Kidney (tissue), 14 donors: Measurements from ENCODE around the gene PPP6R2. TPM values are rescaled to one million over a fixed set of nuclear protein-coding genes. Genes with fewer than 3 reads are reported as not detected.

ENCODE experiments used
- DNase-seq, 5 donors: peaks; one replicate each; pipeline ENCODE4 v3.0.0-alpha.2; 2013 to 2020
- FAIRE-seq: peaks from 2 replicates; lab custom pipeline; 2012; peaks lifted over from hg19 to GRCh38; lab: Jason Lieb, UNC
- H3K27ac ChIP-seq, 2 donors: one replicate each; pipeline ENCODE4 v1.7.0; 2013; ENCODE audit warnings: low read depth in 2 of 2, low read length in 2 of 2, inconsistent platforms in 1 of 2
- H3K27me3 ChIP-seq: one replicate; pipeline ENCODE4 v1.7.1; 2013; ENCODE audit warnings: low read length, inconsistent platforms; ENCODE audit not compliant: control insufficient read depth, insufficient read depth
- H3K36me3 ChIP-seq, 3 donors: one replicate each; pipeline versions ENCODE4 v1.7.0 to v1.7.1; 2013; ENCODE audit warnings: low read length in 3 of 3, control low read depth in 1 of 3, inconsistent platforms in 1 of 3; ENCODE audit not compliant: insufficient read depth in 3 of 3, control insufficient read depth in 2 of 3
- H3K4me1 ChIP-seq, 3 donors: one replicate each; pipeline versions ENCODE4 v1.7.0 to v1.7.1; 2013; ENCODE audit warnings: low read length in 3 of 3, inconsistent platforms in 1 of 3, low read depth in 1 of 3; ENCODE audit not compliant: control insufficient read depth in 2 of 3, insufficient read depth in 2 of 3
- H3K4me3 ChIP-seq, 3 donors: one replicate each; pipeline versions ENCODE4 v1.7.0 to v1.8.1; 2013; ENCODE audit warnings: low read length in 3 of 3, control low read depth in 1 of 3, inconsistent platforms in 1 of 3
- H3K9ac ChIP-seq, 3 donors: one replicate each; pipeline versions ENCODE4 v1.7.0 to v1.7.1; 2013; ENCODE audit warnings: low read length in 3 of 3, control low read depth in 1 of 3, inconsistent platforms in 1 of 3
- H3K9me3 ChIP-seq, 3 donors: one replicate each; pipeline versions ENCODE4 v1.7.0 to v1.7.1; 2013; ENCODE audit warnings: low read length in 3 of 3, control low read depth in 1 of 3, inconsistent platforms in 1 of 3; ENCODE audit not compliant: control insufficient read depth in 2 of 3, insufficient read depth in 1 of 3
- intact Hi-C: fragments of 100-400 bp; cut with DNase I; formaldehyde crosslinking; loops from one replicate; pipeline ENCODE4 v1.11.1; 2022
- polyA plus RNA-seq: library from polyadenylated mRNA; stranded (reverse); fragments of 350-450 nt; fragmentation: Illumina TruSeq; extraction: RNeasy Lipid Tissue Mini Kit (QIAGEN cat#74804); gene quantifications from one replicate; pipeline ENCODE4 v1.2.3, GENCODE V29; 2014; ENCODE audit warnings: low read depth, low replicate concordance; ENCODE audit not compliant: insufficient read depth
- total RNA-seq: library from RNA; stranded (reverse); fragmentation: NEBNext Ultra II Directional; extraction: Animal tissue kit (Norgen Biotek cat#: 25700); gene quantifications from one replicate; pipeline ENCODE4 v1.2.1, GENCODE V29; 2021
- TF ChIP-seq, protein P1 (sequence below): IDR thresholded peaks from 3 replicates; pipeline ENCODE4 v1.5.1; 2012; ENCODE audit warnings: mild to moderate bottlenecking, moderate library complexity, borderline replicate concordance; ENCODE audit not compliant: insufficient read depth; ENCODE audit errors: extremely low read depth
- donor health status: control.
- donor health status: control.
- donor health status: control.
- donor health status: control.
- donor health status: control.
- donor health status: DM: yes; HTN: yes; CAD: no.
- donor health status: Normal renal cell carcinoma (clear cell type).

The PPP6R2 gene
- total and polyA plus RNA-seq, 2 donors from 2014 or later = 39.4 to 53.8 TPM

DNA sequence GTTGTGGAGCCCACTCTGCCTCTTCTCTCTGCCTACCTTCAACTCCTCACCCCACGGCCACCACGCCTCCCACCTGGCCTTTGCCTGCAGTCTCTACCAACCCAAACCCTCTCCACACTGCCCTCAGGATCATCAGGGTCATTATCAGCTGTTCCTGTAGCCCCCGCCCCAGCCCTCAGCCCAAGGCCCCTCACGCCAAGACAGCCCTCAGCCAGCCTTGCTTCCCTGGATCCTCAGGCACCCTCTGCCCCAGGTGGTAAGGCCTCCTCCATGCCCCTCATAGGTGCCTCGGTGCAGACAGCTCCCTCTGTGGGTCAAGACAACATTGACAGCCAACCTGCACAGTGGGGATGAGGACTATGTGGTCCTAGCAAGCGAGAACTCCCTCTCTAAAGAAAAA is 130.0 kb downstream of the PPP6R2 start:
- peak overlapping the region in 2 of 3 donors; percentile 8 to 58 for H3K9ac ChIP-seq
- no peak overlapping the region for H3K27ac ChIP-seq
- peak in 1 of 5 donors; percentile 61 for DNase-seq
- peak overlapping the region in 2 of 3 donors; percentile 71 to 72 for H3K4me3 ChIP-seq
- no peaks in the 10 kb centered on the region for H3K9me3 ChIP-seq
- H3K27me3 ChIP-seq = no peaks in the 10 kb centered on the region
- no peaks in the 10 kb centered on the region for H3K36me3 ChIP-seq
- H3K4me1 ChIP-seq = peaks cover 0 to 31% (median 20%) of the 10 kb centered on the region in 3 donors
- no peak for FAIRE-seq
- TF ChIP-seq, protein P1, sequence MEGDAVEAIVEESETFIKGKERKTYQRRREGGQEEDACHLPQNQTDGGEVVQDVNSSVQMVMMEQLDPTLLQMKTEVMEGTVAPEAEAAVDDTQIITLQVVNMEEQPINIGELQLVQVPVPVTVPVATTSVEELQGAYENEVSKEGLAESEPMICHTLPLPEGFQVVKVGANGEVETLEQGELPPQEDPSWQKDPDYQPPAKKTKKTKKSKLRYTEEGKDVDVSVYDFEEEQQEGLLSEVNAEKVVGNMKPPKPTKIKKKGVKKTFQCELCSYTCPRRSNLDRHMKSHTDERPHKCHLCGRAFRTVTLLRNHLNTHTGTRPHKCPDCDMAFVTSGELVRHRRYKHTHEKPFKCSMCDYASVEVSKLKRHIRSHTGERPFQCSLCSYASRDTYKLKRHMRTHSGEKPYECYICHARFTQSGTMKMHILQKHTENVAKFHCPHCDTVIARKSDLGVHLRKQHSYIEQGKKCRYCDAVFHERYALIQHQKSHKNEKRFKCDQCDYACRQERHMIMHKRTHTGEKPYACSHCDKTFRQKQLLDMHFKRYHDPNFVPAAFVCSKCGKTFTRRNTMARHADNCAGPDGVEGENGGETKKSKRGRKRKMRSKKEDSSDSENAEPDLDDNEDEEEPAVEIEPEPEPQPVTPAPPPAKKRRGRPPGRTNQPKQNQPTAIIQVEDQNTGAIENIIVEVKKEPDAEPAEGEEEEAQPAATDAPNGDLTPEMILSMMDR = peak; percentile 9
- intact Hi-C loops = no loop called here

DNA sequence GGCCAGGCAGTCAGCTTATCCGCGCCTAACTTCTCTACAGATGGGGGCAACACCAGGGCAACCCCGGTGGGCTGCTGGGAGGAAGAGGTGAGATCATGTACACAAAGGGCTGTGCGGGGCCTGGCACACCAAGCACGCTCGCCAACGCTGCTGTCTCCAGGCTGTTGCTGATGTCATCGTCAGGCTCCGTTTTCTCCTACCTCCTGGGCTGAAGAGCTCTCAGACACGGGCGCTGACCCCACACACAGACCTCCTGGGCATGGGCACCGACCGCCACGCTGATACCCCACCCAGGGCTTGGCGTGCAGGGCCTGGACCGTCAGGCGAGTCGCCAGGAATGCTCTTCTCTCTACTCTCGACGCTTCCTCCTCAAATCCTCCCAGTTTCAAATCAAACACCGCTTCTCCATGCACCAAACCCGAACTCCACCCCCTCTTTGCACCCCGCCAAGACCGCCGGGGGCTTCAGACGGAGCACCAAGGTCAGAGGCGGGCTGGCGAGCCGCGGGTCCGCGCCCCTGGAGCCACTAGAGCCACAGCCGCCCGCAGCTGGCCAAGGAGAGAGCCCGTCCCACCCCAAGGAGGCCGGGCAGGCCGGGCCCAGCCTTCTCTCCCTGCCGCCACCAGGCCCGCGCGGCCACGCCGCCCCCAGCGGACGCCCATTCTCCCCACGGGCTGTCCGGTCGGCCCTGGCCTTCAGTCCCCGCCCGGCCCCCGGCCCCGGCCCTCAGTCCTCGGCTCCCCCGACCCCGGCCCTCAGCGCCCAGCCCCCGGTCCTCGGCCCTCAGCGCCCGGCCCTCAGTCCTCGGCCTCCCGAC is 130.9 kb downstream of the PPP6R2 start:
- DNase-seq (peak in 4 of 5 donors; percentile 27 to 82 (median 40)), FAIRE-seq (no peak)
- TF ChIP-seq, protein P1 = no peak
- Histone ChIP-seq H3K4me1 (peaks cover 0 to 31% (median 20%) of the 10 kb centered on the region in 3 donors), H3K36me3 (no peaks in the 10 kb centered on the region), H3K27me3 (no peaks in the 10 kb centered on the region), H3K9ac (peak overlapping the region in 2 of 3 donors; percentile 36 to 58), H3K9me3 (no peaks in the 10 kb centered on the region), H3K27ac (no peak overlapping the region), H3K4me3 (peak overlapping the region; percentile 44 to 72 (median 71))
- intact Hi-C loops = no loop called here

DNA sequence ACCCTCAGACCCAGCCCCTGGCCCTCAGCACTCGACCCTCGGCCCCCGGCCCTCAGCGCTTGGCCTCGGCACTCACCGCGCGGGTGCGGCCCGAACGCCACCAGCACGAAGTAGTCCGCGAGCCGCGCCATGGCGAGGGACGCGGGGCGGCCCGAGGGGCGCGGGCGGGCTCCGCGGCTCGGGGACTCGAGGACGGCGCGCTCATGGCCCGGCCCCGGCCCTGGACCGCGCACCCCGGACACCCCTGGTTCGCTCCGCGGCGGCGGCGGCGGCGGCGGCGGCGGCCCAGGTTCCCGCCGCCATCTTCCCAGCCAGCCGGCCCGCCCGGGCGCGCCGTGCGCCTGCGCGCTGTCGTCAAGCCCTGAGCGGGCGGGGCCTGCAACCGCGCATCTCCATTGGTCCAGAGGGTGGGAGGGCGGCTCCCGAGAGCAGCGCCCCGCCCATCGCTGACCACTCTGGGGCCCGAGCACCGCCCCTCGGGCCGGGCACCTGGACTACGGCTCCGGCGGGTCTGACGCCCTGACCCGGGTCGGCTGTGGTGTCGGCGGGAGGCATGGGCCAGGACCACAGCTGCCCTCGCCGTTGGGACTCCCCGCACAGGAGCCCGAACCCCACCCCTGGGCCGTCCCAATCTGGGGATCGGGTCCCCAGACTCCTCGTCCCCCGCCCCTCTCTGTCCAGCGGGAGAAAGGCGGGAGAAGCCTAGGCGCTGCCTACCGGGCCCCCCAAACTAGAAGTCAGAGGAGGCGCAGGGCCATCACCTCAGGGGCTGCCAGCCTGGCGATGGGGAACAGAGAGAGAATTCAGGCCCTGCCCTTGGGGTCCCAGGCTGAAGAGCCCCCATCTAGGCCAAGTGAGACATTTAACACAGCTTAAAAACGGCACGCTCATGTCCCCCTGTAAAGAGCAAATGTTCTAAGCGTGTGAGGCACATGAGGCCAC is 131.9 kb downstream of the PPP6R2 start, which contains the start of gene SBF1:
TSS of gene SBF1 (minus strand) at position 326 of the 942 bp plus-strand sequence. CDS start at position 131, 195 bp downstream.
- peaks cover 0 to 31% (median 20%) of the 10 kb centered on the region in 3 donors for H3K4me1 ChIP-seq
- peak; percentile 92 to 97 (median 95) for DNase-seq
- H3K9ac ChIP-seq = peak within 1 kb of the TSS; percentile 36 to 58 (median 48)
- peak within 1 kb of the TSS; percentile 44 to 72 (median 71) for H3K4me3 ChIP-seq
- no peaks in the 10 kb centered on the region for H3K36me3 ChIP-seq
- no peak for FAIRE-seq
- H3K27me3 ChIP-seq = peaks cover 2% of the 10 kb centered on the region
- H3K27ac ChIP-seq = peak within 1 kb of the TSS in 1 of 2 donors; percentile 60
- intact Hi-C loops = no loop called here
- TF ChIP-seq, protein P1 = no peak
- no peaks in the 10 kb centered on the region for H3K9me3 ChIP-seq
